NCI-H128 (cell line): ENCODE measurements around the gene KIF6.

Experiments used
- DNase-seq: peaks from one replicate; lab custom pipeline; 2025; ENCODE audit not compliant: unreplicated experiment; lab: John Stamatoyannopoulos, UW

KIF6 gene

DNA sequence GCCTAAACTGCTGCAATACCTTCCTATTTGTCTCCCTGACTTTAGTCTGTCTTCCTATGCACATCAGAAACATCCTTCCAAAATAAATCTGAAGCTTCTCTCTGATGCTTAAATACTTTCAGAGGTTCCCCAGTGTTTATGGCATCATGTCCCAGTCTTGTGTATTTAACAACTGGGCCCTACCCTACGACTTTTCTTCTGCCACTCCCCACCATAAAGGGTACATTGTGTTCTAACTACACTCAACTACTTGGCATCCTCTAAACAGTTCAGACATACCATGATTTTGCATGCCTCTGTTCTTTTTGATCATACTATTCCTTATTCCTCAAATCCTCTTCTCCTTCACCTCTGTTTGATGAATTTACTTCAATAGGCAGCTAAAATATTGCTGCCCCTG is 259.7 kb downstream of the KIF6 start:
- DNase-seq = no peak

DNA sequence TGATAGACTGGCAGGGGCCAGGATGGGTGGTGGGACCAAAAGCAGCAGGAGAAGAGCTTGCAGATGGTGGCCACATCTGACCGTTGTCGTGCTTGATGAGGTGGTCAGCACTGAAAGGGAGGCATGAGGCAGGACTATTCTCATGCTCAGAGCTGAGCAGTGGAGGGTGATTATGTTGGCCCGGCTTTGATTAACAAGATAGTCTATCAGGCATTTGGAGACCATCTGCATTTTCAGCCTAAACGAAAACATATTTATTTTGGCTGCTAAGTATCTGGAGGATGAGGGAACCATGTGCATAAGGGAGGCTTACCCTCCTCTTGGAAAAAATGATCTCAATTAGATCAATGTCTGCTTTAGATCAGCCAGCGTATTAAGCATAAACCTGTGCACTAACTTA is 261.1 kb downstream of the KIF6 start:
- DNase-seq = no peak

DNA sequence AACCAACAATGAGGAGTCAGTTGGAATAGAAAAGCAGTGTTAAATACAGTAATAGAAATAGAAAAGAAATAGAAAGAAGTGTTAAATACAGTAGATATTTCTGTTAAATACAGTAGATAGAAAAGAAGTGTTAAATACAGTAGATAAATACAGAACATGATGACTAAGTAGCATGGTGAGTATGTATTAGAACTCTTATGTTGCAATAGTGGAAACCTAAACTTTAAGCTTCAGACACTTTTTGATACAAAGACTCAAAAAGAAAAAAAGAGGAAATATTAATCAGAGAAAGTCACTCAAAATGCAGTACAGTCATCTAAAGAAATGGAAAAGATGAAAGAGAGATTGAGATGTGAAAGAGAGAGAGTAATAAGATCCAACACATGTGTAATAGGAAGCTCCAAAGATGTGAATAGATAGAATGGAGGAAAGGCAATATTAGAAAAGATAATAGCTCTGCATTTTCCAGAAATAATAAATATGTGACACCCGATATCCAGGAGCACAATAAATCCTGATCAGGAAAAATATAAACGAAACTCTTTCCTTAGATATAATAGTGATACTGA is 271.2 kb downstream of the KIF6 start:
- DNase-seq = no peak

DNA sequence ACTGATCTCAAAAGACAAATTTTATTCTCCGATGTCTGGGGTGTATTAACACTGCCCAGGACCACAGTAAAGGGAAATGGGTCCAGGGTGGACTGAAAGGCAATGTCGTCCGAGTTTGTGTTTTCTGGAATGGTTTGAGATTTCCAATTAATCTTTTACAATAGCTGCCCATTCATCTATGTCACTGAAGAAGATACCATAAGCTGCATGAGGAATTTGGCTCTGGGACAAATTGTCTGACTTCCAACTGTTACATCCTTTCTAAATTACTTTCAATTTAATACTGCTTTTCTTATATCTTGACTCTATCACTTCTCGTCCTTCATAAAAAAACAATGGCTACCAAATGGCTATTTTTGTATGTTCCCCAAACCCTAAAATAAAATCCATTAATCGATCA is 272.0 kb downstream of the KIF6 start:
- DNase-seq = no peak

DNA sequence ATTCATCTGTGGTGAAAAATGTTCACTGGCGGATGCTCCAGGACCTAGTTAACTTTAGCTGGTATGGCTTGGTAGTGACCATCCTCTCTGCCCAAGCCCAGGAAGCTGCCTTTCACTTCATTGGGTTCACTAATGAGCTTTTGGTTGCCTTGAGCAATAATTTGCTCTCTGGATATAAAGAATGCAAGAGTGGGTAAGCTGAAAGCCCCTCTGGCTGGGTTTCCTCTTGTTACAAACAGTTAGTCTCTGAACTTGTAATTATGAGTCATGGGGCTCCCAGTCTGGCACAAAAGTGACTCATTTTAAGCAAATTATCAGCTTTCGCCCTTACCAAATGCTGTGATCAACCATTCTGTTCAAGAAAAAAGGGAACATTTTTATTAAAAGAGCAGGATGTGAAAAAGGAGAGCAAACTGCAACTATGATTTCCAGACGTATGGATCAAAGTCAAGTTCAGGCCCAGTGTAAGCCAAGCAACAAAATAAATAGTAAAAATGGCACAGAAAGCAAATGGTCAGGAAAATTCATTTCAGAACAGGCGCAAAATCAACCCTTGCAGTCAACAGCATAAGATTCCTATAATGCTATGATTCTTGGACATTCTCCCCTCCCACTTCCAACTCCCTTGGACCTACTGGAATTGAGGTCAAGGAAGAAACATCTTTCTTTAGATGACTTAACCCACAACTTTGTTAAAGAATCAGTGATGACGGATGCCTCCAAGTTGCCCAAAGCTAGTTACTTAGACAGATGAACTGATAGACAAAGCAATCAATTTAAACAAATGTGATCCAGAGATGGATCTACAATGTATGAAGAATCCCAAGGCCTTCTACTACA is 272.7 kb downstream of the KIF6 start:
- DNase-seq = no peak

DNA sequence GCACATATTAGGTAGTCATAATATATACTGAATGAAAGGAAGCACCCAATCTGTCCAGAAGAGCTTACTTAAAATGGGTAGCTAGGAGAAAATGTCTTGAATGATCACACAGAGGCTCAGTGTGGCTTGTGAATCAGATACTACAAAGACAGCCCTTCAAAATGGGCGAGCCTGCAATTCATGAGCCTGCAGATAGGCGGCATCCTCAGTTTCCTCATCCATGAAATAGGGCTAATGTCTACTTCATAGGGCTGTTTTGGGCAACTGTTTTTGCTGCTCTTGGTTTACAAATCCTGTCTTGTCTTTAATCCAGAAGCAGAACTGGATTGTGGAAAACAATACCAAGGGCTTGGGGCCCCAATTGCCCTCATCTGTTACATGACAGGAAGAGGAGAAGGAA is 273.4 kb downstream of the KIF6 start:
- DNase-seq = no peak

DNA sequence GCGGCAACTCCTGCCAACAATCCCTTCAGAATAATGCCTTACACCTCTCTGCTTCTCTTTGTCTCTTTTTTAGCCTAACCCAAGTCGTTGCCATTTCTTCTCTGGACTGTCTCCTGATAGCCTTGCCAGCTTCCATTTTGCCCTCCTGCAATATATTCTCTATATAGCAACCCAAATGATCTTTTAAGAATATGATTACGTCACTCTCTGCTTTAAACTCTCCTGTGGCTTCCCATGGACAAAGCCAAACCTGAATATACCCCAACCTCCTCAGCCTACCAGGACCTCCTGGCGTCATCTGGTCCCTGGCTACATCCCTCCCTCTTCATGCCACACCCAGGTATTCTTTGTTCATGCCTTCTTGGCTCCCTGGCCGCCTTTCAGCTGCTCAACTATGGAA is 276.2 kb downstream of the KIF6 start:
- no peak for DNase-seq

DNA sequence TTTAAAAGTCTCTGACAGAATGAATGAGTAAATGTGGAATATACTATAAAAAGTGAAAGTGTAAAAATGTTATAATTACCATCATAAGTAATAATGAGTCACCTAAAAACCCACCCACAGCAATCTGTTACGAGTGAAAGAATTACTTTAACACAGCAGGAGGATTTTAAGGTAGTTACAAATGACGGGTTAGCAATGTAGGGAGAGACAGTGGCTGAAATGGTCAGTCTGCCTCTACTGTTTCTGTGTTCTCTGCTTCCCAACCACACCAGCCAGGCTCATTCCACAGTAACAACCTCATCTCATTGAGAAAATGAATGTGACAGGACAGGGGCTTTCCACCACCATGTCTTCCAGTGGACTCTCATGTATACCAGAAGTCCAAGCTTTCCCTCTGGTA is 278.3 kb downstream of the KIF6 start:
- DNase-seq = no peak

DNA sequence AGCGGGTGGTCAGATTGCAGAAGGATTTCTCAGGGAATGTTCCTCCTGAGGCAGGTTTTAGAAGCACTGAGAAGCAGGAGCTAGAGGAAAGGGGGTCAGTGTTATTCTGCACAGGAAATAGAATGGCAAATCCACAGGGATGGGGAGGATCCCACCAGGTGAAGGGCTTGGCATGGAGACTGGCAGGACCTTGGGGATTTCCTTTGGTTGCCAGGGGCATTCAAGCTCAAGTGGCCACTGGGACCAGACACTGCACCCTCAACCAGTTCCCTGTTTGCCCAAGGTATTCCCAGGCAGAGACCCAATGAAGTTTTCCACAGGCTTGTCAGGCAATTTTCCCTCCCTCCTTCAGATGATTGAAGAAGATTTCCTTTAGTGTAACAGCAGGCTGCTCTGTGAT is 279.5 kb downstream of the KIF6 start:
- DNase-seq = no peak

DNA sequence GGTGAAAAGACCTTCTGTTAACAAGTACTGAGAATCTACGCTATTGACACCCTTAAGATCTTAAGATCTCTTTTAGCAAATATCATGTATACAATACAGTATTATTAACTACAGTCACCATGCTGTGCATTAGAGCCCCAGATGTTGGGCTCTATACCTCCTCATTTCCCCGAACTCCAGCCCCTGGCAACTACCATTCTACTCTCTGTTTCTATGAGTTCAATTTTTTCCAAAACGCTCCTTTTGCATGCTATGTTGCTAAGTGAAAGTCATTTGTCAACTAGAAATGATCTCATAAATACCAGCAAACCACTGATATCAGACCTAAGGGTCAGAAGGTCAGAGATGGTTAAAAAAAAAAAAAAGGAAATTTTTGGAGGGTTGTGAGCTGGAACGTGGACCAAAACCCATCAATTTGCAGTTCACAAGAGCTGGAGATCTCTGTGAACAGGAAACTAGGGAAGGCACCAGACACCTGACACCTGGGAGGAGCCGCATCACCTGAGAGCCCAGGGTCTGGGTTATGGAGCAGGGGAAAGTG is 280.7 kb downstream of the KIF6 start:
- no peak for DNase-seq

DNA sequence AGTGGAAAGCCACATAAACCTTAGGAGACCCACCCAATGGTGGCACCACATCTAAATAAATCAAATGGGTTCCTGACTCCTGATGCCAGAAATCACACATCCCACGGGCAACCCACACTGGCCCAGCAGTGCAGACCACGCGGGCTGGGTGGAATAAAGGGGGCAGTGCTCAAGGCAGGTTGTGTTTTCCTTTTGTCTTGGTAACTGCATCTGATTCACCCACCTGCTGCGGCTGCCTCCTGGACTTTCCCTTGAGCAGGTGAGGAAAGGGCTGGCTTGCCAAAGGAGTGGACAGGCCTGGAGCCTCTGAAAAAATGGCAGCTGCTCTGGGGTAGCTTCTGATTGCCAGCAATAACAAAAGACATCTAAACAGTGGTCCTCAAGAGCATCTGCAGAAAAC is 283.2 kb downstream of the KIF6 start:
- no peak for DNase-seq

DNA sequence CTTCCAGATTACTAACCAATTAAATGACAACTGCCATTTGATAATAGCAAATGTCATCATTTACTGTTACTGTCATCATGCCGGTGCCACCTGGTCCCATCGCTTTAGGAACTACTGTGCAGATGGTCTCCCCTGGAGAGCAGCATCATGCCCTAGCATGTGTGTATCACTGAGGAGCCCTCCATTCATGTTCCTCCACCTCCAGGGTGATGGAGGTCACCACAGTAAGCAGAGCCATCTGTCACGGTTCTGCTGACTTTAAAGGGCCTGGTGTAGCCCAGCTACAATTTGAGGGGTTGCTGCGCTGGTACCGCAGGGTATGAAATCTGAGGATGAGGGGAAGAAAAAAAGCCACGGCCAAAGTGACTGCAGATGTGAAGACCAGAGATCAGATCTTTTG is 283.9 kb downstream of the KIF6 start:
- no peak for DNase-seq

DNA sequence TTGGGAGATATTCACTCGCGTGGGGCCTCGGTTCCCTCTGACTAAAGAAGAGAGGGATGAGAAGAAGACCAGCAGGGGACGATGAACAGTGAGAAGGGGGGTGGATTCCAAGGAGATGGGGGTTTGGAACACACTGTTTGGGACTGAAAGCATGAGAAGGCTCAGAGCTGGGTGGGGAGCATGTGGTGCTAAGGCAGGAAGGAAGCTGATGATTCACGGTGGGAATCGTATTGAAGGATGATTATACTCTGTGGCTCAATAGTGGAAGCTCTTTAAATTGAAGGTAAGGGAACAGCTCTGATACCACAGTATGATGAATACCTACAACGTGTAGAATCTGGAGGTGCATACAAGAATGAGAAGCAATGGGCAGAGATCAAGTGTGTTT is 285.2 kb downstream of the KIF6 start:
- no peak for DNase-seq

DNA sequence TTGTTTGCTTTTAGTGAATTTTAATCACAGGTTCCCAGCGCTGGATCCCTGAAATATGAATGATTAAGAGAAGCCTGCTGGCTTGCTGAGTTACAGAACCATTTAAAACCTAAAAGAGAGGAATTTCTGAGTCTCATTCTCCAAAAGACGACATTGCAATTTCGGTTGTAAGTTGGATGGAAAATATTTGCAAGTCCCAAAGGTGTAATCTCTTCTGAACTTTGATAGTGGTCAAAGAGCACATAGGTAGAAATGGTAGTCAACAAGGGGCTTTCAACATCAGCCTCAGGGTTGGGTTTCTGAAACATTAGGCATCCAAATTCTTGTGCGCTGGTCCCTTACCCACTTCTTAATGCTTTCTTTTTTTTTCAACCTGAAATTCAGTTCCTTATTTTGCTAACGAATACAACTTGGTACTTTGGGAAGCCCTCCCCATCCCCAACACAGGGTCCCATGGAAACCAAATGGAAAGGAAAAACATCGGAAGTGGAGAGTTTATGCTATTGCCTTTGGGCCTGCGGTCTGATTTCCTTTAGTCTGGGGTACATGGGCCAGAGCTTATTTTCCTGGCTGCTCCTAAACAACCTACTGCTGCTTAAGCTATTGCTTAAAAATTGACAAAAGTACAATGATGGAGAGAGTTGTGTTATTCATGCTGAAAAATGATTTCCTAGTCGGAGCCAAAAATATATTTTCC is 285.7 kb downstream of the KIF6 start:
- DNase-seq = no peak

DNA sequence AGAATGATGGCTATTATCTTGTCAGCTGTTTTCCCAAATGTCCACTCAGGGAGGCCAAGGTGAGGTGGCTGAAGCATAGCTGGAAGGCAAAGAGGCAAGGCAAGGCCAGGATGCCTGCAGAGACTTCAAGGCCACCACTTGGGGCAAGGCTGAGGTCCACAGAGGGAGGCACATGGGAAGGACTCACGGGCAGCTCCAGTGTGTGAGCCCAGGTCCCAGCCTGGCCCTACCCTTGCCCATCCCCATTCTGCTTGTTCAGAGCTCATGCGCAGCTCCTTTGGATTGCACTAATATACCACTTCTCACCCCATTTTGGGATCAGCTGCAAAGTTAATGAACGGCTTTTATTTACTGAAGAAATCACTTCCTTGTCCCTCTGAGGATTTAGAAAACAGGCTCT is 291.6 kb downstream of the KIF6 start:
- DNase-seq = no peak

DNA sequence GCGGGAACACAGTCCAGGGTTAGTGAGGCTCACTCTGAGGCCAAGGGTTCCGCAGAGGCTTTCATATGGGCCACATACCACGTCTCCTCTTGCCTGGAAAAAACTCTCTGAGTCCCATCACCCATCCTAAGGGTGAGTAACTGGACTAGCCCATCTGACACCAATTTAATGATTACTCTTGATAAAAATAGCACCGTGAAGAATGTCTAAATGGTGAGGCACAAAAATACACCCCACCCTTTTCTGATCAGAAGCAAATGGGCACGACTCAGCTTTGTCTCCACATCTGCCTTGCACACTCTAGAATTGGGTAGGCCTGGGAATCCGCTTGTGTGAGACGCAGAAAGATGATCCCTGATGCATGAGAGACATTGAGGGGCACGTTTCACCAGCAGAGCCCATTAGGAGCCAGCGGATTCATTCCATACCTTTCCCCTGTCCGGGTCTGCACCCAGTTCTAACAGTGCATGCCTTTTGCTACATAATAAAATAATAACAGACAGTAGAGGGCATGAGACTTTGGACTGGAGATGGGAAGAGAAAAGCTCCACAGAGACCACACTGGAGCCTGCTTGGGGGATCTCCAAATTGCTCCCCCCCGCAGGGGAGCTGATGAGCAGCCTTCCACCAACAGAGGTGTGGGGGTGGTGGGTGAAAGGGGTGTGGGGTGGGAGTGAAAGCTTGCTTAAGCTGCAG is 292.7 kb downstream of the KIF6 start:
- no peak for DNase-seq

DNA sequence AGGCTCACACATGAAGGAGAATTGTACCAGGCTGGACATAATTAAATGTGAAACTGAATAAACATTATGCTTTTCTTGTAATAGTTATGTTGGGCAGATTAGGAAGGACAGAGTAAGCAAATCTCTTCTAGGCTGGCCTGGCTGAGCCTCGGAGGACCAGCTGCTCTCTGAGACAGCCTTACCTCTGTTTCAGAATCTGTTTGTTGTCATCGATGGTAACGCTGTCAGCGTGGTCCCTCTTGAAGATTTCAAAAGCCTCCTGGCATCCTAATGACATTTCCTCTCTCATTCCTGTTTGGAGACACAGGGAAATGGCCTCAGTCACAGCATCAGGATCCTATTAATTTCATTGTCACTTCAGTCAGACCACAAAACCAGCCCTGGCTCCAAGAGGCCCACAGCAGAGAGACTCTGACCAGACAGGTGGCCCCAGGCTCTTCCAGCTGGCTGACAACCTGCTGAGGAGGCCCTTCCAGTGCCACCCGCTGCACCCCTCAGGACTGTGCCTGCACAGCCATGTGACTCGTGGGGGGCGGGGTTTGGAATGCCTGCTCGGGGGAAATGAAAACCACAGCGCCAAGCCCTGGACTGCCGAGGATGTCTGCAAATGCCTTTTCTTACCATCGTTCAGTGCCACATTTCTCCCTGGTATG is 294.2 kb downstream of the KIF6 start:
- DNase-seq = peak; percentile 39

DNA sequence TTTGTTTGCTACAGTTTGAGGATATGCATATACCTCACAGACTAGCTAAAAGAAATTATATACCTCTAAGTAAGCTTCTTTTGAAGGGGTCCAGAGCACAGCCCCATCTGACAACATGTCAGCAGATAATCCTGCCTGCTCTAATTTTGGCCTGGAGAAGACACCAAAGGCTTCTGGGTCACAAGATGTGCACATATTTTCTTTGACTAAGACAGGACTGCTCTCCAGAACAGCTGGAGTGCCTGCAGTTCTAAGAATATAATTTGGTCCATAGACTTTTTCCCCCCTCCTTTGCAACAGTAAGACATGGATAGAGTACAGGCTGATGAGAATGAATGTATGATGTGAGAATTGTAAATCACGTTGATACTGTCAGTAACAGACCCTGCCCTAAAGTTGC is 294.8 kb downstream of the KIF6 start:
- no peak for DNase-seq

DNA sequence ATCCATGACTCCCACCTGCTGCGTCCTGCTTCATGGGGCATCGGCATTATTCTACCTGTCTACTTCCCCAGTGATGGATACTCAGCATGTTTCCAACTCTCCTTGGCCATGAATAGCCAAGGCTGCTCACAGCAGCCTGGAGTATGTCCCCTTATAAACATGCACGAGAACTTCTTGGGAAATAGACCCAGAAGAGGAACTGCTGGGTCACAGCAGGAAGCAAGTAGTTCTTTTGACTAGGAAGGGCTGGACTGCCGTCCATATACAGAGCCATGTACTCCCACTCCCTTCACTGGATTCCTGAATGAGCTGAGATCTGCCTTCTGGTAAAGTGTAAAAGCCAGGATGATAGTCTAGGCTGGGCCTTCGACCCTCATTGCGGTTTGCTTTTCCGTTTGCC is 296.4 kb downstream of the KIF6 start:
- DNase-seq = no peak

DNA sequence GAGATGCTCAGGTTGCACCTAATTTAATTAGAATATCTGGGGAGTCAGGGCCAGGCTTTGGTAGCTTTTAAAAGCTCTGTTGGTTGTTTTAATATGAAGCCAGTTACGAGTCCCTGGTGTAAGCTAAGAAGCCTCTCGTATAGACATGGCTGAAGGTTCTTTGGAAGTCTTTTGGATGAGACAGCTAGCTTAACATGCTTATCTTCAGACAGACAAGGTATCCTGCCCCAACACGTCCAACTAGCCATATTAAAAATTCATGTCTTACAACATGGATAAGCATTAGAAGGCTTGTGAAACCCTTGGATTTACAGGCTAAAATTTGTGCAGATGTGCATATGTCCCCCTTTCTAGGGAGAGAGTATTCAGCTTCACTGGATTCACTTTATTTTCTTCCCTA is 297.1 kb downstream of the KIF6 start:
- DNase-seq = no peak

DNA sequence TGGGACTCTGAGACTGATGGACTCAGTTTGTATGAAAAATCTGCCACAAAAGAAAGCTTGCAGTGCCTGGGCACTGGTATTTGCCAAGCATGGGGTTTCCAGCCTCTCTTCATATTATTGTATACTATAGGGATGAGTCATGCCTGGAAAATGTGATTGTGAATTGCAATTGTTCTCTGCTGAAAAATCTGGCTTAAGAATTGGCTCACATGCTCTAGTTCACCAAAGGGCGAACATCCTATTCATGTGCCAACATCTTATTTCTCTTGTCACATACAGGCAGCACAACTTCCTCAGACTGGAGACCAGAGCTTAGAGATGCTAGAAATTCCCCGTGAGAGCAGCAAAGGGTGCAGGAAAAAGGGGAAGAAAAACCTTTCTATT is 299.1 kb downstream of the KIF6 start:
- DNase-seq = no peak
